ENCODE measurements around the gene ARIH2. TPM values are rescaled to one million over a fixed set of nuclear protein-coding genes. Genes with fewer than 3 reads are reported as not detected.

ARIH2 gene
- total RNA-seq, 1 experiment from 2014 or later: 106 TPM

GRCh38 chr3:49017229-49017970 lies 98.8 kb downstream of the ARIH2 start:
- peak in 1 of 2 experiments; percentile 37 for DNase-seq
- BruUV-seq (replicated peaks): no TSS peak
- Histone ChIP-seq H3K9me3 (no peaks in the 10 kb centered on the region), H3K36me3 (ENCODE audit: control insufficient read depth, insufficient read depth, low read length) (peaks cover 5% of the 10 kb centered on the region), H3K27me3 (replicated peaks; ENCODE audit: control insufficient read depth, insufficient read depth, low read length) (no peaks in the 10 kb centered on the region), H3K4me3 (ENCODE audit: low read depth, low read length) (peak overlapping the region; percentile 83), H3K4me1 (no peaks in the 10 kb centered on the region)
- Mint-ChIP-seq H3K27me3 (ENCODE audit: insufficient read depth, unreplicated experiment) (no peaks in the 10 kb centered on the region), H3K4me3 (ENCODE audit: unreplicated experiment) (peak overlapping the region; percentile 82), H3K4me1 (ENCODE audit: low read depth, unreplicated experiment) (no peaks in the 10 kb centered on the region), H3K36me3 (ENCODE audit: insufficient read depth, unreplicated experiment) (peaks cover 77% of the 10 kb centered on the region), H3K9me3 (ENCODE audit: unreplicated experiment) (no peaks in the 10 kb centered on the region), H3K27ac (ENCODE audit: unreplicated experiment) (peak overlapping the region; percentile 71)
- CTCF ChIA-PET: interaction anchor here (1.0 to 2.7 kb wide), 4 partner anchors 10 to 323 kb away, joined by 3 to 14 read pairs (median 10); partner anchors contain the start of genes USP4 and WDR6
- intact Hi-C loops (cut with micrococcal nuclease; ENCODE audit: unreplicated experiment): no loop called here
- POLR2A ChIA-PET: interaction anchor here (0.7 to 3.2 kb wide), 3 partner anchors 10 to 76 kb away, joined by 3 to 26 read pairs (median 4); partner anchors contain the start of genes QRICH1 and WDR6
- TF ChIP-seq CTCF (IDR thresholded peaks at IDR 0.05; ENCODE audit: insufficient read depth in 1 of 2, low read depth in 1 of 2, low read length in 1 of 2, severe bottlenecking in 1 of 2, unreplicated experiment in 1 of 2): no peak

GRCh38 chr3:49017971-49018706 lies 99.5 kb downstream of the ARIH2 start, which contains the start of gene DALRD3:
DALRD3 (minus strand) TSS chr3:49018580; CDS start chr3:49018564, 16 bp downstream.
- peaks cover 2% of the 10 kb centered on the region for H3K36me3 ChIP-seq (ENCODE audit: control insufficient read depth, insufficient read depth, low read length)
- ChIA-PET POLR2A (interaction anchor here (0.5 to 3.2 kb wide), 4 partner anchors 9 to 1281 kb away, joined by 3 to 26 read pairs (median 4); partner anchors contain the start of genes QRICH1 and WDR6), CTCF (interaction anchor here (0.6 to 2.7 kb wide), 5 partner anchors 11 to 322 kb away, joined by 3 to 14 read pairs (median 7); partner anchors contain the start of genes USP4 and WDR6)
- peaks cover 2% of the 10 kb centered on the region; the same call in 1 of the 2 replicates for H3K4me1 ChIP-seq
- Mint-ChIP-seq H3K36me3 (ENCODE audit: insufficient read depth, unreplicated experiment) (peaks cover 80% of the 10 kb centered on the region), H3K4me1 (ENCODE audit: low read depth, unreplicated experiment) (peaks cover 3% of the 10 kb centered on the region), H3K27me3 (ENCODE audit: insufficient read depth, unreplicated experiment) (no peaks in the 10 kb centered on the region), H3K27ac (ENCODE audit: unreplicated experiment) (peak within 1 kb of the TSS; percentile 97), H3K9me3 (ENCODE audit: unreplicated experiment) (no peaks in the 10 kb centered on the region), H3K4me3 (ENCODE audit: unreplicated experiment) (peak within 1 kb of the TSS; percentile 82)
- intact Hi-C loops (cut with micrococcal nuclease; ENCODE audit: unreplicated experiment): no loop called here
- peak within 1 kb of the TSS; percentile 83 for H3K4me3 ChIP-seq (ENCODE audit: low read depth, low read length)
- no peaks in the 10 kb centered on the region for H3K9me3 ChIP-seq
- H3K27me3 ChIP-seq (replicated peaks; ENCODE audit: control insufficient read depth, insufficient read depth, low read length): no peaks in the 10 kb centered on the region
- DNase-seq: peak; percentile 80 to 86
- BruUV-seq (replicated peaks): no TSS peak
- TF ChIP-seq CTCF (IDR thresholded peaks at IDR 0.05; ENCODE audit: insufficient read depth in 1 of 2, low read depth in 1 of 2, low read length in 1 of 2, severe bottlenecking in 1 of 2, unreplicated experiment in 1 of 2): no peak

GRCh38 chr3:49018707-49019006 lies 100.0 kb downstream of the ARIH2 start:
- Mint-ChIP-seq H3K27me3 (ENCODE audit: insufficient read depth, unreplicated experiment) (no peaks in the 10 kb centered on the region), H3K27ac (ENCODE audit: unreplicated experiment) (peak overlapping the region; percentile 71), H3K4me1 (ENCODE audit: low read depth, unreplicated experiment) (peaks cover 6% of the 10 kb centered on the region), H3K9me3 (ENCODE audit: unreplicated experiment) (no peaks in the 10 kb centered on the region), H3K36me3 (ENCODE audit: insufficient read depth, unreplicated experiment) (peaks cover 80% of the 10 kb centered on the region), H3K4me3 (ENCODE audit: unreplicated experiment) (peak overlapping the region; percentile 82)
- H3K36me3 ChIP-seq (ENCODE audit: control insufficient read depth, insufficient read depth, low read length): peaks cover 2% of the 10 kb centered on the region
- peaks cover 3% of the 10 kb centered on the region; the same call in 1 of the 2 replicates for H3K4me1 ChIP-seq
- no TSS peak for BruUV-seq (replicated peaks)
- no peaks in the 10 kb centered on the region for H3K9me3 ChIP-seq
- no peak for DNase-seq
- ChIA-PET POLR2A (interaction anchor here (3.2 kb wide), 1 partner anchor 11 kb away, joined by 26 read pairs; the partner anchor contains the start of gene WDR6), CTCF (interaction anchor here (0.6 to 2.4 kb wide), 2 partner anchors 11 to 30 kb away, joined by 3 to 12 read pairs; partner anchors contain the start of gene WDR6)
- intact Hi-C loops (cut with micrococcal nuclease; ENCODE audit: unreplicated experiment): no loop called here
- no peaks in the 10 kb centered on the region for H3K27me3 ChIP-seq (replicated peaks; ENCODE audit: control insufficient read depth, insufficient read depth, low read length)
- H3K4me3 ChIP-seq (ENCODE audit: low read depth, low read length): peak overlapping the region; percentile 83
- TF ChIP-seq CTCF (IDR thresholded peaks at IDR 0.05; ENCODE audit: insufficient read depth in 1 of 2, low read depth in 1 of 2, low read length in 1 of 2, severe bottlenecking in 1 of 2, unreplicated experiment in 1 of 2): no peak

Measured in Caco-2 (cell line).